Activated CD8-positive, alpha-beta memory T cell treated with anti-CD3 and anti-CD28 coated beads, Interleukin-2, amount 50 U/mL, for 1 hour (primary cell): ENCODE data around the gene SYVN1.
"Not testable (repeated sequence)": the region's sequence is repeated elsewhere in the genome, so short reads cannot be mapped to it uniquely, and the experiment has no call there.

Experiments used
- DNase-seq: peaks from one replicate; pipeline ENCODE4 v3.0.0-alpha.2; 2020; ENCODE audit errors: extremely low read depth

SYVN1 gene

GRCh38 chr11:65127473-65128181, 6.7 kb downstream of the SYVN1 start:
- no peak for DNase-seq

DNA sequence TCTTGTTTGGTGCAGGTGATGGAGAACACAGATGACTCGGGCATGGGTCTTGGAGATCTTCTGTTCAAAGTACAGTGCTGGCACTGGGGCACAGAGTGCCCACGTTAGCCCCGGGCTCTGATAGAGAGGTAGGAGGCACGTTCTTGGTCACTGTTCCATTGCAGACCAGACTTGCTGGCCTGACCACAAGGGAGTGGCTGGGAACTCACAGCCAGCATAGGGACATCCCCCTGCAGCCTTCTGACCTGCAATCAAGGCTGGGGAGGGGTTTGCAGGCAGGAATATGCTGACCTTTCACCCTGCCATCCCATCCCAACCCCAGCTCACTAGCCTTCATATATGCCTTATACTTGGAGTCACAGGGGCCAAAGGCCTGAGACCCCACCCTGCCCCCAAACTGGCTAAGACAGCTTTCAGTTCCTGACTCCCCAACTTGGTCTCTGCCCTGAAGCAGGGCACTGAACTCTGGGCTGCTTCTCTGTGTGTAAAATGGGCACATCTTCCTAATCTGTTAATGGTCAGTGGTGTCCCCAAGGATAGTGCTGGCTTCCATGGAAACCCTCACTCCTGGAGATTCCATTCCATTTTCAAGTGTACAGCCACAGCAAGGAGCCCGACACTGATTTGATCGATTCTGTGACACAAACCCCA, 7.6 kb downstream of the SYVN1 start:
- DNase-seq: no peak

DNA sequence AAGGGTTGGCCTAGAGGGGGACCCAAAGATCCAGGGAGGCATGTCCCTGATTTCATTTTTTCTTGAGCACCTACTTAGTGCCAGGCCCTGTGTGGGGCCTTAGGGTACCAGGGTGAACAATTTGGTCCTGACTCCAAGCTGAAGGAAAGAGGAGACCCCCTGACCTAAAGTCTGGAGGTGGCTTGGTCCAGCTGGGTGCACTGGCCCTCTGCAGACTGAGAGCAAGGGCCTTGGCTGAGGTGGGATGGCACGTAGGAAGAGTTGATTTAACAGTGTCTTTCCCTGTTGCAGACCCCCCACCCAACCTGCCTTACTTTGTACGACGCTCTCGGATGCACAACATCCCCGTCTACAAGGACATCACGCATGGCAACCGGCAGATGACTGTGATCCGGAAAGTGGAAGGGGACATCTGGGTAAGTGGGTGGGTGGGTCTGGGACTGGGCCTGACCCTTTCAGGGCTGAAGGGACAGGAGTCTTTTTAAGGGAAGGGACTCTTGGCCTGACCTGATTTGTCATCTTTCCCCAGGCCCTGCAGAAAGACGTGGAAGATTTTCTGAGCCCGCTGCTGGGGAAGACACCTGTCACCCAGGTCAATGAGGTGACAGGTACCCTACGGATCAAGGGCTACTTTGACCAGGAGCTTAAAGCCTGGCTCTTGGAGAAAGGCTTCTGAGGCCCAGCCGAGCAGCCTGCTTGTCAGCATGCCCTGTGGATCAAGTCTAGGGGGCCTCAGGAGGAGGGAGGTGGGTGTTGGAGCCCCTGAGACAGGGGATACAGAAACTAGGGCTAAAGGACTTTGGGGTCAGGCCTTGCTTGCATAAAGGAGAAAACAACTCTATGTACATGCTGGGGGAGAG, 8.9 kb downstream of the SYVN1 start:
- no peak for DNase-seq

DNA sequence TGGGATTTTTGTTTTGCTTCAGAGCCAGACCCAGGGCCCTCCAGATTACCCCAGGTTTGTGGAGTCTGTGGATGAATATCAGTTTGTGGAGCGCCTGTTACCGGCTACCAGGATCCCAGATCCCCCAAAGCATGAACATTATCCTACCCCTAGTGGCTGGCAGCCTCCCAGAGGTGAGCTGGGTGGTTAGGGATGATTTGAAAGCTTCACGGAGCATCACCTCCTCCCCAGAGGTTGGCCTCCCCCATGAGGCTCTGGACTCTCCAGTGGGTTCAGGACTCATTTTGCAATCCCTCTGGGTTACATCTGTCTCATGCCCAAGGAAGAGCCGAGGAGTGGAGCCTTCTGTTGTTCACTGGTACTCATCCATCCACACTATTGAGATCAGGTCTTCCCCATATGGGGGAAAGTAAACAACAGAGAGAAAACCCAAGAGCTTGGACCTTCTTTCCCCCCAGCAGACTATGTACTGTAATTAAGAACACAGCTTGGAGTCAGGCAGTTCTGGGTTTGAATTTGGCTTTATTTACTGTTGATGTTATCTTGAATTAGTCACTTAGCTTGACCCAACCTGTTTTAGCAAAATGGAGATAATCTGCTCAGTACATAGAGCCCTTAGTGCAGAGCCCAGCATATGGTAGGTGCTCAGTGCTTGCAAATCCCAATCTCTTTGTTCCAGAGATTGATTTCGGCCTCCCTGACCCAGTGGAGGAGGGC, 9.7 kb downstream of the SYVN1 start:
- DNase-seq: no peak

DNA sequence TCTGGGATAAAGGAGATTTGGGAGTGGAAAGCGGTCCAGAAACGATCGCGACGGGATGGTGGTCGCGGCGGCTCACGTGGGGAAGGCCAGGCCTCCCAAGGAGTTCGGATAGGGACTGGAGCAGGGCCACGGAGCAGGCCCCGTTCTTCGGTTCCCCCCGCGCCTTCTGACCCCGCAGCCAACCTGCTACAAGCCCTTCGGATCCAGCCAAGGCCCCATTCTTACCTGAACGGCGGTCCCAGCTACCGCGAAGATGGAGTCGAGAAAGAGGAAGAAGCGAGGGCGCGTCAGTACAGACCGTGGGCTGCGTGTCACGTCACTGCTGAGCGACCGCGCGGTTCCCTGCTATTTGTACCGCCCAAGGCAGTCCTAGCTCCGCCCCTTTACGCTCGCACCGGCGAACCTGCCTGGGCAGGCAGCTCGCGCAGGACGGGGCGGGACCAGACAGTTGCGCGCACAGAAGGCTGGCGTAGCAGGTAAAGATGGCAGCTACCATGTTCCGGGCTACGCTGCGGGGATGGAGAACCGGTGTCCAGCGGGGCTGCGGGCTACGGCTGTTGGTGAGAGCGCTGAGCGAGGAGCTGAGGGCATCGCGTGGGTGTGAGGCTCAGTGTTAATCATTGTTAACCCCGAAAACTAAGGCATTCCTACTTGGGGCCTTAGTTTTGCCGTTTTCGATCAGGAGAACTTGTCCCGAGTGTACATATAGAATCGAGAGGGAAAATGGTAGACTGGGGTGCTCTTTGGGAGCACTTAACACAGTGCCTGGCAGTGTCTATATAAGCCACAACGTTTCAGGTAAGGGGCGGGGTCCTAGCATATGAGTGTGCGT, 12.2 kb downstream of the SYVN1 start, which contains the start of the genes FAU and MRPL49:
Gene FAU, minus strand, starts transcription at position 270 of the 832 bp plus-strand sequence. CDS start 321 bp downstream, outside the sequence.
Gene MRPL49, plus strand, starts transcription at position 457 of the 832 bp plus-strand sequence. Its CDS starts 26 bp downstream, at position 483.
- peak; percentile 96 for DNase-seq

DNA sequence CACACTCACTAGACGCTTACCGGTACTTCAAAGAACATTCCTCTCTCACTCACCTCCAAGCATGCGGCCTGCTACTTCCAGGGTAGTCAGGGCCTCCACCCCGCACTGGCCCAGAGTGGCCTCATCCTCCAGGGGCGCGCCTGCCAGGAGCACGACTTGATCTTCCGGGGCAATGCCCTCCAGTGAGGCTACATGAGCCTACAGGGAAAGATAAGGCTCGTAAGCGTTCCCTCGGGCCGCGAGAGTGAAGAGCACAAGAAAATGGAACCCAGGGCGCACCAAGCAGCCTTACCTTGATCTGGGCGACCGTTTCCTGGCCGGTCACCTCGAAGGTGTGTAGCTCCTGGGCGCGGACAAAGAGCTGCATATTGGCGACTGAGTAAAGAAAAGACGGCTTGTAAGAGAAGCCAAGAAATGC, 12.9 kb downstream of the SYVN1 start:
- no peak for DNase-seq

DNA sequence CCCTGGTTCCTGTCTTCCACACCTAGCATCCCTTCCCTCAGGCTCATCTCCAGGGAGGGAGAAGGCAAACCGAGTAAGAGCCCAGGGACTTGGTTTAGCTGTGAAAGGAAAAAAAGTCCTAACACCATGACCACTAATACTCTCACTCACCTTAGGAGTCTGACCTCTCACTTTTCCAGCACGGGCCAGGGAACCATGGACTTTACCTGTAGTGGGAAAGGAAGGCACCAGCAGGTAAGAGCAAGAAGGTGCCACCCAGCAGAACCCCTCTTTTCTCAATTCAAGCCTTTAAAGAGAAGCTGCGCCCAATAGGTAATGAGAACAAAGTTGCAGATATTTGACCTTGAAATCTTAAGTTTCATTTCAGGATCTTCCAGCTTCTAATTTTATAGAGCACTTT, 13.5 kb downstream of the SYVN1 start:
- DNase-seq: no peak

- no peak for DNase-seq
Observed at GRCh38 chr11:65119670-65119995, 14.7 kb downstream of the SYVN1 start.

DNA sequence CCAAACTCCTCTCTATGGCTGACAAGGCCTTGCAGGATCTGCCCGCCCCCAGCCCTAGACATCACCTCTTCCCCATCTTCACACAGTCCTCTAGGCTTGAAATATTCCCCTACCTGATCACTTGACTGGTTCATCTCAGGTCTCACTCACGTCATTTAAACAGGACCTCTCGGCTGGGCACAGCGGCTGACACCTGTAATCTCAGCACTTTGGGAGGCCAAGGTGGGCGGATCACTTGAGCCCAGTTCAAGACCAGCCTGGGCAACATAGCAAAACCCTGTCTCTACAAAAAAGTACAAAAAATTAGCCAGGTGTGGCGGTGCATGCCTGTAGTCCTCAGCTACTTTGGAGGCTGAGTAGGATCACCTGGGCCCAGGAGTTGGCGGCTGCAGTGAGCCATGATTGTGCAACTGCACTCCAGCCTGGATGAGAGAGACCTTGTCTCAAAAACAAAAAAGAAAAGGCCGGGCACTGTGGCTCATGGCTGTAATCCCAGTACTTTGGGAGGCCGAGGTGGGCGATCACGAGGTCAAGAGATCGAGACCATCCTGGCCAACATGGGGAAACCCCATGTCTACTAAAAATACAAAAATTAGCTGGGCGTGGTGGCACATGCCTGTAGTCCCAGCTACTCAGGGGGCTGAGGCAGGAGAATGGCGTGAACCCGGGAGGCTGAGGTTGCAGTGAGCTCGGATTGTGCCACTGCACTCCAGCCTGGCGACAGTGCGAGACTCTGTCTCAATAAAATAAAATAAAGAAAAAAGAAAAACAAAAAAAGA, 15.2 kb downstream of the SYVN1 start:
- DNase-seq: not testable (repeated sequence)

DNA sequence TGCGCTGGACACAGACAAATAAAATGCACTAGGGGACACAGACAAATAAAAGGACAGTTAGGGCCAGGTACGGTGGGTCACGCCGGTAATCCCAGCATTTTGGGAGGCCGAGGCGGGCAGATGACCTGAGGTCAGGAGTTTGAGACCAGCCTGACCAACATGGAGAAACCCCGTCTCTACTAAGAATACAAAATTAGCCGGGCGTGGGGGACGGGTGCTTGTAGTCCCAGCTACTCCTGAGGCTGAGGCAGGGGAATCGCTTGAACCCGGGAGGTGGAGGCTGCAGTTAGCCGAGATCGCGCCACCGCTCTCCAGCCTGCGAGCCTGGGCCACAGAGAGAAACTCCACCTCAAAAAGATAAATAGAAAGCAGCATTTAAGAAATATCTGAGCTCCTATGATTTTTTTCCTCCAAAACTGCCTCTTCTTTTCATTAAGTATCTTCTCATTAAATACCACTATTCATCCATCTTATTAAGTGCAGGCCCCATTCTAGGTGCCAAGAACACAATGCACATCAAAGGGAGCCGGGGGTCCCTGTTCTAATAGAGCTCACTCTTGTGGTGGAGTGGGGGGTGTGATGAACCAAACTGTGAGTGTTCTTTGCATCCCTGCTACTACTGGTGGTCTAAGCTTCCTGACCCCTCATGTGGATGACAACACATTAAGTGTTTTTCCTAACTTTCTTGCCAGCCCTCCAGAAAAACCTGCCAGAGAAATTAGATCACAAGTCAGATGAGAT, 16.1 kb downstream of the SYVN1 start:
- no peak for DNase-seq

DNA sequence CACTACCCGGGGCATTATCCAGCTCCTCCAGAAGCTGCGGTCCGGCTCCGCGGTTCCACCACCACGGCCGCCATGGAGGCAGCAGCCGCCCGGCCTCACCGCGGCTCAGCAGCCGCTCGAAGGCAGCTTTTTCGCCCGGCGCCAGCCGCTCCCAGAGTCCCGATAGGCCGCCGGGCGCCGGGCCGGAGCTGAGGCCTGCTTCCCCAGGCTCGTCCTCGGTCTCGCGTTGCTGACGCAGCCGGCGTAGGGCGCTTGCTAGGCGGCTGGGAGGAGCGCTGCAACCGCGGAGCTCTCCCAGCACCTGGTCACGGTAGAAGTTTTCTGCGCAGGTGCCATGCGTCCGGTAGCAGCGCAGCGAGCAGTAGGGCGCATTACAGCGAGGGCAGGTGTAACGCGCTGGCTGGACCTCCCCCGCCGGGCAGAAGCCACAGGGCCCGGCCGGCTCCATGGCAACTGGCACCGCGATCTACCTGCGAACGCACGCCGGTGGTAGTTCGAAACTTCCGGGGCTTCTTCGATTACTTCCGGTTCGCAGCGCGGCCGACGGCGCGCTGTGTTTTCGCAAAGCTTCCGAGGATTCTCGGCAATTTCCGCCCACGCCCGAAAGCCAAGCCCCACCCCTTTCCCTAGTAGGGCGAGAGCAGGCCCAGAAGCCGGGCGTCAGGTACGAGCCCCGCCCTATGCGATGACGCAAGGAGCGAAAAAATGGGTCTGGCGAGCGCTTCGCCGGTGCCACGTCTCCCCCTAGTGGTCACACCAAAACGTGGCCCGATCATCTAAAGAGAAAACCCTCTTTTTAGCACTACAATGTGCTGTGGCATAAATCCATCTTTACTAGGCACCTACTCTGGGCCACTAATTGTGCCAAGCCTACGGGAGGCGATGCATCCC, 16.9 kb downstream of the SYVN1 start, which contains the start of gene ZNHIT2:
Gene ZNHIT2, minus strand, starts transcription at position 496 of the 891 bp plus-strand sequence. Its CDS starts 48 bp downstream, at position 448.
- peak; percentile 99 for DNase-seq

- no peak for DNase-seq
Observed at GRCh38 chr11:65116370-65117205, 17.7 kb downstream of the SYVN1 start.

DNA sequence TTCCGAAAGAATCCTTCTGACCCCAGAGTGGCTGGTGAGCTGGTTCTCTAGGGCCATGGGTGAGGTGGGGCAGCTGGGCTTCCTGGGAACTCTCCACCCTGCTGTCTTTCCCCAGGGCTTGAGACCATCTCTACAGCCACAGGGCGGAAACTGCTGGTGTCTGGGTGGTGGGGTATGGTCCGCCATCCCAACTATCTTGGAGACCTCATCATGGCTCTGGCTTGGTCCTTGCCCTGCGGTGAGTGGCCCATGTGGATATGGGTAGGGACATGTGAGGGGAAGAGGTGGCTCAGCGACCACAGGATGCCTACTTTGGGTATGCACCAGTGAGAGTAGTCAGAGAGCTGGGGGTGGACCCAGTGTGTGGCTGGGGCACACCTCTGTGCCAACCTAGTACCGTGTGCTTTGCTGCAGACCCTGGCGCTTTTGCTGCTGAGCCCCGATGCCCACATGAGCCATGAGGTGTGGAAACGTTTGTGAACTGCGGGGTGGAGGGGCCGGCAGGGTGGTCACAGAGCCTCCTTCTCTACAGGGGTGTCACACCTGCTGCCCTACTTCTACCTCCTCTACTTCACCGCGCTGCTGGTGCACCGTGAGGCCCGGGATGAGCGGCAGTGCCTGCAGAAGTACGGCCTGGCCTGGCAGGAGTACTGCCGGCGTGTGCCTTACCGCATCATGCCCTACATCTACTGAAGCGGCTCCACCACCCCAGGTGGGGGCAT, 18.8 kb downstream of the SYVN1 start:
- DNase-seq: no peak

GRCh38 chr11:65114538-65115171, 19.7 kb downstream of the SYVN1 start:
- DNase-seq: no peak

- DNase-seq: no peak
Observed at GRCh38 chr11:65113839-65114238, 20.5 kb downstream of the SYVN1 start.

GRCh38 chr11:65113361-65113756, 21.0 kb downstream of the SYVN1 start:
- DNase-seq: no peak
